ENCODE results near the gene RAI1.

GRCh38 chr17:17725011-17725751 lies 43.9 kb downstream of the RAI1 start:
- TF ChIP-seq CTCF (conservative IDR thresholded peaks at IDR 0.05; ENCODE audit: low read depth, low read length), result no peak
- TF ChIP-seq EZH2 (IDR thresholded peaks at IDR 0.05; ENCODE audit: borderline replicate concordance, low read depth, low read length, poor library complexity, severe bottlenecking), result no peak
